Measurements from ENCODE around the gene KIAA0232.

DNA sequence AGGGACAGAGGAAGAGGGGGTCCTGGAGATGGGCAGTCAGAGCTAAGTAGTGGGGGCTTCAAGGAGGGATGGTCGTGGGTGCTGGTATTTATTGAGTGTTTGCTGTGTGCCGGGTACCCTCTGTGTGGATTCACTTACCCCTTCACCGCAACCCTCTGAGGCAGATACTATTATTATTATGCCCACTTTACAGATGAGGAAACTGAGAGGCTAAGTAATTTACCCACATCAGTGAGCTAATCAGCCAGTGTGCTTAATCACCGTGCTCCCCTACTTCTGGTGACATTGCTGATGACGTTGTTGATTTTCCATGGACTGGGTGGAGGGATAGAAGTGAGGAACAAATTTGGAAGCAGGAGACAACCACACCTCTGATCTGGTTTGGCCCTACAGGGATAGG is 4.1 kb upstream of the KIAA0232 start:
- no peak for TF ChIP-seq CEBPB (IDR thresholded peaks at IDR 0.05)
- TF ChIP-seq YY1 (IDR thresholded peaks at IDR 0.05; ENCODE audit: low read depth), result no peak
- TF ChIP-seq CREB1 (IDR thresholded peaks at IDR 0.05; ENCODE audit: low read depth), result no peak
- no peak for TF ChIP-seq RAD21 (IDR thresholded peaks at IDR 0.05; ENCODE audit: low read depth)
- TF ChIP-seq, protein P1, sequence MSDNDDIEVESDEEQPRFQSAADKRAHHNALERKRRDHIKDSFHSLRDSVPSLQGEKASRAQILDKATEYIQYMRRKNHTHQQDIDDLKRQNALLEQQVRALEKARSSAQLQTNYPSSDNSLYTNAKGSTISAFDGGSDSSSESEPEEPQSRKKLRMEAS (IDR thresholded peaks at IDR 0.05), result no peak
- TF ChIP-seq TCF12 (IDR thresholded peaks at IDR 0.05; ENCODE audit: low read depth), result no peak
